HepG2 (cell line): ENCODE data around the gene SMIM36. TPM values are rescaled to one million over a fixed set of nuclear protein-coding genes. Genes with fewer than 3 reads are reported as not detected.

Source experiments
- AHDC1 ChIP-seq: sonication (generic); formaldehyde crosslinking; IDR thresholded peaks from 2 replicates; pipeline ENCODE4 v1.5.1; 2020; ENCODE audit warnings: mild to moderate bottlenecking, missing genetic modification reagents, borderline replicate concordance
- FOXJ3 ChIP-seq: sonication (generic); formaldehyde crosslinking; IDR thresholded peaks from 2 replicates; pipeline ENCODE4 v1.4.0; 2020; ENCODE audit warnings: missing genetic modification reagents, mild to moderate bottlenecking, borderline replicate concordance
- NR2F6 ChIP-seq, 2 experiments: IDR thresholded peaks; 2 replicates each; pipeline ENCODE4 v1.6.1; 2016; ENCODE audit warnings: antibody characterized with exemption in 1 of 2, mild to moderate bottlenecking in 1 of 2
- RARA ChIP-seq: IDR thresholded peaks from 2 replicates; pipeline ENCODE4 v1.6.1; 2016; ENCODE audit warnings: missing genetic modification reagents, missing compliant biosample characterization
- SAP130 ChIP-seq: IDR thresholded peaks from 2 replicates; pipeline ENCODE4 v1.6.1; 2016; ENCODE audit warnings: low read depth
- SIX4 ChIP-seq: sonication (generic); formaldehyde crosslinking; IDR thresholded peaks from 2 replicates; pipeline ENCODE4 v1.4.0; 2020; ENCODE audit warnings: missing genetic modification reagents
- SOX6 ChIP-seq, 2 experiments: fragments of 450-650 bp in 1 of 2; sonication (generic) in 1 of 2; formaldehyde crosslinking in 1 of 2; IDR thresholded peaks; 2 replicates each; pipeline versions ENCODE4 v1.4.0 to v1.6.1; 2017 to 2020; ENCODE audit warnings: antibody characterized with exemption in 1 of 2, mild to moderate bottlenecking in 1 of 2, missing genetic modification reagents in 1 of 2
- ZMYM2 ChIP-seq: sonication (generic); formaldehyde crosslinking; IDR thresholded peaks from 2 replicates; pipeline ENCODE4 v1.8.0; 2022; ENCODE audit warnings: mild to moderate bottlenecking, missing genetic modification reagents
- ZNF282 ChIP-seq: fragments of 450-650 bp; IDR thresholded peaks from 2 replicates; pipeline ENCODE4 v1.6.1; 2018; ENCODE audit not compliant: partially characterized antibody
- ZNF772 ChIP-seq: sonication (generic); formaldehyde crosslinking; IDR thresholded peaks from 2 replicates; pipeline ENCODE4 v1.5.0; 2020; ENCODE audit warnings: mild to moderate bottlenecking, missing genetic modification reagents
- polyA plus RNA-seq, 8 experiments: library from polyadenylated mRNA; depleted of rRNA in 3 of 8; stranded (reverse) in 7 of 8; unstranded in 1 of 8; fragments of >200 nt; fragmentation: Illumina TruSeq in 4 of 8; extraction: Trizol in 4 of 8; gene quantifications; 2 replicates each; pipeline versions ENCODE4 v1.2.1 to v1.2.3, GENCODE V29; 2011 to 2016; ENCODE audit warnings: low read depth in 4 of 8, missing spikeins in 1 of 8, mixed read lengths in 1 of 8; ENCODE audit not compliant: insufficient read depth in 1 of 8
- total RNA-seq, 5 experiments: library from RNA; depleted of rRNA; stranded (reverse); fragments of >200 nt; fragmentation: Illumina TruSeq; extraction: Trizol; gene quantifications; 2 replicates each; pipeline ENCODE4 v1.2.3, GENCODE V29; 2016; ENCODE audit warnings: low read depth in 1 of 5
- TF ChIP-seq, protein P1 (sequence below): IDR thresholded peaks from 2 replicates; pipeline ENCODE4 v1.4.0; 2020; ENCODE audit warnings: mild to moderate bottlenecking, missing genetic modification reagents
- TF ChIP-seq, protein P2 (sequence below): sonication (generic); formaldehyde crosslinking; IDR thresholded peaks from 2 replicates; pipeline ENCODE4 v1.8.1; 2023; ENCODE audit warnings: mild to moderate bottlenecking, inconsistent platforms, moderate library complexity, missing genetic modification reagents, borderline replicate concordance
- TF ChIP-seq, protein P3 (sequence below): sonication (generic); formaldehyde crosslinking; IDR thresholded peaks from 2 replicates; pipeline ENCODE4 v1.4.0; 2020; ENCODE audit warnings: missing genetic modification reagents
- TF ChIP-seq, protein P4 (sequence below): sonication (generic); formaldehyde crosslinking; IDR thresholded peaks from 2 replicates; pipeline ENCODE4 v1.5.1; 2020; ENCODE audit warnings: mild to moderate bottlenecking, moderate library complexity, missing genetic modification reagents

Gene SMIM36
- total and polyA plus RNA-seq, 2 of the 13 experiments (the other 11 are each of a cell fraction or from before 2014, with no cell fraction given): not detected

GRCh38 chr17:55442953-55443683 is 68.1 kb downstream of the SMIM36 start (continued):
- TF ChIP-seq, protein P1, sequence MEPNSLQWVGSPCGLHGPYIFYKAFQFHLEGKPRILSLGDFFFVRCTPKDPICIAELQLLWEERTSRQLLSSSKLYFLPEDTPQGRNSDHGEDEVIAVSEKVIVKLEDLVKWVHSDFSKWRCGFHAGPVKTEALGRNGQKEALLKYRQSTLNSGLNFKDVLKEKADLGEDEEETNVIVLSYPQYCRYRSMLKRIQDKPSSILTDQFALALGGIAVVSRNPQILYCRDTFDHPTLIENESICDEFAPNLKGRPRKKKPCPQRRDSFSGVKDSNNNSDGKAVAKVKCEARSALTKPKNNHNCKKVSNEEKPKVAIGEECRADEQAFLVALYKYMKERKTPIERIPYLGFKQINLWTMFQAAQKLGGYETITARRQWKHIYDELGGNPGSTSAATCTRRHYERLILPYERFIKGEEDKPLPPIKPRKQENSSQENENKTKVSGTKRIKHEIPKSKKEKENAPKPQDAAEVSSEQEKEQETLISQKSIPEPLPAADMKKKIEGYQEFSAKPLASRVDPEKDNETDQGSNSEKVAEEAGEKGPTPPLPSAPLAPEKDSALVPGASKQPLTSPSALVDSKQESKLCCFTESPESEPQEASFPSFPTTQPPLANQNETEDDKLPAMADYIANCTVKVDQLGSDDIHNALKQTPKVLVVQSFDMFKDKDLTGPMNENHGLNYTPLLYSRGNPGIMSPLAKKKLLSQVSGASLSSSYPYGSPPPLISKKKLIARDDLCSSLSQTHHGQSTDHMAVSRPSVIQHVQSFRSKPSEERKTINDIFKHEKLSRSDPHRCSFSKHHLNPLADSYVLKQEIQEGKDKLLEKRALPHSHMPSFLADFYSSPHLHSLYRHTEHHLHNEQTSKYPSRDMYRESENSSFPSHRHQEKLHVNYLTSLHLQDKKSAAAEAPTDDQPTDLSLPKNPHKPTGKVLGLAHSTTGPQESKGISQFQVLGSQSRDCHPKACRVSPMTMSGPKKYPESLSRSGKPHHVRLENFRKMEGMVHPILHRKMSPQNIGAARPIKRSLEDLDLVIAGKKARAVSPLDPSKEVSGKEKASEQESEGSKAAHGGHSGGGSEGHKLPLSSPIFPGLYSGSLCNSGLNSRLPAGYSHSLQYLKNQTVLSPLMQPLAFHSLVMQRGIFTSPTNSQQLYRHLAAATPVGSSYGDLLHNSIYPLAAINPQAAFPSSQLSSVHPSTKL: peak; percentile 57
- TF ChIP-seq SOX6 (IDR thresholded peaks at IDR 0.05) (no peak), SOX6 (CRISPR knock-in tag; IDR thresholded peaks at IDR 0.05) (peak; percentile 56; the same call in 1 of the 2 replicates), ZMYM2 (CRISPR knock-in tag) (peak; percentile 6; the same call in 1 of the 2 replicates), AHDC1 (CRISPR knock-in tag) (peak; percentile 14; the same call in 1 of the 2 replicates), NR2F6 (IDR thresholded peaks at IDR 0.05) (no peak), NR2F6 (CRISPR knock-in tag; IDR thresholded peaks at IDR 0.05) (peak; percentile 49), SIX4 (CRISPR knock-in tag) (no peak), ZNF772 (CRISPR knock-in tag) (no peak), ZNF282 (no peak), SAP130 (peak; percentile 34), FOXJ3 (CRISPR knock-in tag) (peak; percentile 70; the same call in 1 of the 2 replicates), RARA (CRISPR knock-in tag) (peak; percentile 18; the same call in 1 of the 2 replicates)
- TF ChIP-seq, protein P2, sequence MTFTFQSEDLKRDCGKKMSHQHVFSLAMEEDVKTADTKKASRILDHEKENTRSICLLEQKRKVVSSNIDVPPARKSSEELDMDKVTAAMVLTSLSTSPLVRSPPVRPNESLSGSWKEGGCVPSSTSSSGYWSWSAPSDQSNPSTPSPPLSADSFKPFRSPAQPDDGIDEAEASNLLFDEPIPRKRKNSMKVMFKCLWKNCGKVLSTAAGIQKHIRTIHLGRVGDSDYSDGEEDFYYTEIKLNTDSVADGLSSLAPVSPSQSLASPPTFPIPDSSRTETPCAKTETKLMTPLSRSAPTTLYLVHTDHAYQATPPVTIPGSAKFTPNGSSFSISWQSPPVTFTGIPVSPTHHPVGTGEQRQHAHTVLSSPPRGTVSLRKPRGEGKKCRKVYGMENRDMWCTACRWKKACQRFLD: no peak
- TF ChIP-seq, protein P3, sequence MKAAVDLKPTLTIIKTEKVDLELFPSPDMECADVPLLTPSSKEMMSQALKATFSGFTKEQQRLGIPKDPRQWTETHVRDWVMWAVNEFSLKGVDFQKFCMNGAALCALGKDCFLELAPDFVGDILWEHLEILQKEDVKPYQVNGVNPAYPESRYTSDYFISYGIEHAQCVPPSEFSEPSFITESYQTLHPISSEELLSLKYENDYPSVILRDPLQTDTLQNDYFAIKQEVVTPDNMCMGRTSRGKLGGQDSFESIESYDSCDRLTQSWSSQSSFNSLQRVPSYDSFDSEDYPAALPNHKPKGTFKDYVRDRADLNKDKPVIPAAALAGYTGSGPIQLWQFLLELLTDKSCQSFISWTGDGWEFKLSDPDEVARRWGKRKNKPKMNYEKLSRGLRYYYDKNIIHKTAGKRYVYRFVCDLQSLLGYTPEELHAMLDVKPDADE (CRISPR knock-in tag): 0 out of 2 replicates have a peak, but pooled peaks have one; percentile 39
- TF ChIP-seq, protein P4, sequence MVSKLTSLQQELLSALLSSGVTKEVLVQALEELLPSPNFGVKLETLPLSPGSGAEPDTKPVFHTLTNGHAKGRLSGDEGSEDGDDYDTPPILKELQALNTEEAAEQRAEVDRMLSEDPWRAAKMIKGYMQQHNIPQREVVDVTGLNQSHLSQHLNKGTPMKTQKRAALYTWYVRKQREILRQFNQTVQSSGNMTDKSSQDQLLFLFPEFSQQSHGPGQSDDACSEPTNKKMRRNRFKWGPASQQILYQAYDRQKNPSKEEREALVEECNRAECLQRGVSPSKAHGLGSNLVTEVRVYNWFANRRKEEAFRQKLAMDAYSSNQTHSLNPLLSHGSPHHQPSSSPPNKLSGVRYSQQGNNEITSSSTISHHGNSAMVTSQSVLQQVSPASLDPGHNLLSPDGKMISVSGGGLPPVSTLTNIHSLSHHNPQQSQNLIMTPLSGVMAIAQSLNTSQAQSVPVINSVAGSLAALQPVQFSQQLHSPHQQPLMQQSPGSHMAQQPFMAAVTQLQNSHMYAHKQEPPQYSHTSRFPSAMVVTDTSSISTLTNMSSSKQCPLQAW (CRISPR knock-in tag): 0 out of 2 replicates have a peak, but pooled peaks have one; percentile 34
